ENCODE results near the gene CDK8.

The CDK8 gene

GRCh38 chr13:26253787-26254582 is at the start of gene CDK8:
Gene CDK8 (plus strand): TSS chr13:26254129. CDS start chr13:26254642, 513 bp downstream.
- H3K4me3 Mint-ChIP-seq, result peak within 1 kb of the TSS; percentile 85
- no peaks in the 10 kb centered on the region for H3K9me3 Mint-ChIP-seq
- H3K36me3 Mint-ChIP-seq (ENCODE audit: low read depth), result no peaks in the 10 kb centered on the region
- H3K4me1 Mint-ChIP-seq (ENCODE audit: low read depth), result peaks cover 39% of the 10 kb centered on the region
- peak within 1 kb of the TSS; percentile 83 for H3K27ac Mint-ChIP-seq
- H3K27me3 Mint-ChIP-seq, result no peaks in the 10 kb centered on the region

GRCh38 chr13:26208287-26208686 is 45.6 kb upstream of the CDK8 start:
- H3K27ac Mint-ChIP-seq, result no peak overlapping the region
- H3K4me1 Mint-ChIP-seq (ENCODE audit: low read depth), result no peaks in the 10 kb centered on the region
- H3K9me3 Mint-ChIP-seq, result no peaks in the 10 kb centered on the region
- H3K4me3 Mint-ChIP-seq, result no peak overlapping the region
- no peaks in the 10 kb centered on the region for H3K27me3 Mint-ChIP-seq
- H3K36me3 Mint-ChIP-seq (ENCODE audit: low read depth), result peaks cover 40% of the 10 kb centered on the region

- Mint-ChIP-seq H3K27me3 (no peaks in the 10 kb centered on the region), H3K4me1 (ENCODE audit: low read depth) (peaks cover 14% of the 10 kb centered on the region), H3K27ac (no peak overlapping the region), H3K4me3 (no peak overlapping the region), H3K9me3 (no peaks in the 10 kb centered on the region), H3K36me3 (ENCODE audit: low read depth) (peaks cover 54% of the 10 kb centered on the region)
These were observed 40.6 kb upstream of the CDK8 start for GRCh38 chr13:26213345-26213744.

- peaks cover 16% of the 10 kb centered on the region for H3K4me1 Mint-ChIP-seq (ENCODE audit: low read depth)
- H3K27me3 Mint-ChIP-seq, result no peaks in the 10 kb centered on the region
- H3K9me3 Mint-ChIP-seq, result no peaks in the 10 kb centered on the region
- H3K27ac Mint-ChIP-seq, result no peak overlapping the region
- H3K4me3 Mint-ChIP-seq, result no peak overlapping the region
- H3K36me3 Mint-ChIP-seq (ENCODE audit: low read depth), result peaks cover 50% of the 10 kb centered on the region
These were observed 39.9 kb upstream of the CDK8 start for GRCh38 chr13:26213982-26214381.

- Mint-ChIP-seq H3K27me3 (no peaks in the 10 kb centered on the region), H3K36me3 (ENCODE audit: low read depth) (peaks cover 55% of the 10 kb centered on the region), H3K27ac (no peak overlapping the region), H3K9me3 (no peaks in the 10 kb centered on the region), H3K4me1 (ENCODE audit: low read depth) (peaks cover 33% of the 10 kb centered on the region), H3K4me3 (no peak overlapping the region)
These were observed 37.9 kb upstream of the CDK8 start for GRCh38 chr13:26216042-26216441.

- H3K27ac Mint-ChIP-seq, result peak overlapping the region; percentile 36
- peaks cover 40% of the 10 kb centered on the region for H3K36me3 Mint-ChIP-seq (ENCODE audit: low read depth)
- peak overlapping the region; percentile 100 for H3K4me3 Mint-ChIP-seq
- peaks cover 40% of the 10 kb centered on the region for H3K4me1 Mint-ChIP-seq (ENCODE audit: low read depth)
- H3K27me3 Mint-ChIP-seq, result no peaks in the 10 kb centered on the region
- no peaks in the 10 kb centered on the region for H3K9me3 Mint-ChIP-seq
These were observed 34.2 kb upstream of the CDK8 start for GRCh38 chr13:26219726-26220125.

- H3K4me3 Mint-ChIP-seq, result peak overlapping the region; percentile 100
These were observed 33.4 kb upstream of the CDK8 start for GRCh38 chr13:26220575-26220974.

GRCh38 chr13:26221399-26221720 is 32.6 kb upstream of the CDK8 start:
- H3K36me3 Mint-ChIP-seq (ENCODE audit: low read depth), result peaks cover 32% of the 10 kb centered on the region
- peaks cover 4% of the 10 kb centered on the region for H3K27me3 Mint-ChIP-seq

More at GRCh38 chr13:26220575-26220974, 33.4 kb upstream of the CDK8 start:
- Mint-ChIP-seq H3K4me1 (ENCODE audit: low read depth) (peaks cover 40% of the 10 kb centered on the region), H3K27me3 (peaks cover 4% of the 10 kb centered on the region), H3K27ac (no peak overlapping the region), H3K36me3 (ENCODE audit: low read depth) (peaks cover 32% of the 10 kb centered on the region), H3K9me3 (no peaks in the 10 kb centered on the region)

GRCh38 chr13:26221721-26222519 is 32.0 kb upstream of the CDK8 start, which contains the start of gene RNF6:
Gene RNF6 (minus strand): TSS chr13:26222314. CDS start chr13:26219649, 2,665 bp downstream.
- Mint-ChIP-seq H3K9me3 (no peaks in the 10 kb centered on the region), H3K4me1 (ENCODE audit: low read depth) (peaks cover 39% of the 10 kb centered on the region), H3K27ac (peak within 1 kb of the TSS; percentile 99), H3K4me3 (peak within 1 kb of the TSS; percentile 100), H3K36me3 (ENCODE audit: low read depth) (peaks cover 30% of the 10 kb centered on the region), H3K27me3 (peaks cover 4% of the 10 kb centered on the region)

More at GRCh38 chr13:26221399-26221720, 32.6 kb upstream of the CDK8 start:
- peak overlapping the region; percentile 99 for H3K27ac Mint-ChIP-seq
- H3K9me3 Mint-ChIP-seq, result no peaks in the 10 kb centered on the region
- peaks cover 40% of the 10 kb centered on the region for H3K4me1 Mint-ChIP-seq (ENCODE audit: low read depth)
- H3K4me3 Mint-ChIP-seq, result peak overlapping the region; percentile 100

GRCh38 chr13:26222520-26223046 is 31.3 kb upstream of the CDK8 start:
- H3K4me3 Mint-ChIP-seq, result peak overlapping the region; percentile 100
- no peaks in the 10 kb centered on the region for H3K9me3 Mint-ChIP-seq
- H3K36me3 Mint-ChIP-seq (ENCODE audit: low read depth), result peaks cover 24% of the 10 kb centered on the region
- H3K27me3 Mint-ChIP-seq, result peaks cover 4% of the 10 kb centered on the region
- peak overlapping the region; percentile 99 for H3K27ac Mint-ChIP-seq
- H3K4me1 Mint-ChIP-seq (ENCODE audit: low read depth), result peaks cover 34% of the 10 kb centered on the region

- Mint-ChIP-seq H3K4me1 (ENCODE audit: low read depth) (peaks cover 13% of the 10 kb centered on the region), H3K36me3 (ENCODE audit: low read depth) (peaks cover 5% of the 10 kb centered on the region), H3K4me3 (no peak overlapping the region), H3K27me3 (peaks cover 4% of the 10 kb centered on the region), H3K9me3 (no peaks in the 10 kb centered on the region), H3K27ac (no peak overlapping the region)
These were observed 27.9 kb upstream of the CDK8 start for GRCh38 chr13:26225896-26226617.

GRCh38 chr13:26227166-26227971 is 26.6 kb upstream of the CDK8 start:
- no peak overlapping the region for H3K27ac Mint-ChIP-seq
- H3K36me3 Mint-ChIP-seq (ENCODE audit: low read depth), result no peaks in the 10 kb centered on the region
- peaks cover 6% of the 10 kb centered on the region for H3K4me1 Mint-ChIP-seq (ENCODE audit: low read depth)
- H3K4me3 Mint-ChIP-seq, result no peak overlapping the region
- H3K27me3 Mint-ChIP-seq, result peaks cover 4% of the 10 kb centered on the region
- no peaks in the 10 kb centered on the region for H3K9me3 Mint-ChIP-seq

- Mint-ChIP-seq H3K27me3 (peaks cover 4% of the 10 kb centered on the region), H3K27ac (no peak overlapping the region), H3K9me3 (no peaks in the 10 kb centered on the region), H3K4me1 (ENCODE audit: low read depth) (peaks cover under 1% of the 10 kb centered on the region), H3K36me3 (ENCODE audit: low read depth) (no peaks in the 10 kb centered on the region), H3K4me3 (no peak overlapping the region)
These were observed 25.8 kb upstream of the CDK8 start for GRCh38 chr13:26228096-26228495.

GRCh38 chr13:26229080-26229615 is 24.8 kb upstream of the CDK8 start:
- Mint-ChIP-seq H3K27me3 (peaks cover 4% of the 10 kb centered on the region), H3K36me3 (ENCODE audit: low read depth) (no peaks in the 10 kb centered on the region), H3K9me3 (no peaks in the 10 kb centered on the region), H3K4me3 (no peak overlapping the region), H3K27ac (no peak overlapping the region), H3K4me1 (ENCODE audit: low read depth) (no peaks in the 10 kb centered on the region)

All from stimulated activated naive CD8-positive, alpha-beta T cell treated with anti-CD3 and anti-CD28 coated beads, Interleukin-15, Interleukin-2, amounts not matched to agents 100 ng/mL and 50 ng/mL, for 24 hours (primary cell).